Measurements from ENCODE around the gene EFCAB12.

GRCh38 chr3:129369711-129370110, 58.7 kb downstream of the EFCAB12 start:
- no peak for TF ChIP-seq POLR2A (IDR thresholded peaks at IDR 0.05; ENCODE audit: low read depth, low read length)
- TF ChIP-seq CTCF (IDR thresholded peaks at IDR 0.05; ENCODE audit: extremely low read depth in 1 of 2, insufficient read depth in 1 of 2, low read depth in 1 of 2, low read length in 2 of 2), result no peak
- no peak for TF ChIP-seq EZH2 (IDR thresholded peaks at IDR 0.05; ENCODE audit: borderline replicate concordance, low read depth, low read length, severe bottlenecking)
- TF ChIP-seq POLR2AphosphoS5 (IDR thresholded peaks at IDR 0.05; ENCODE audit: insufficient read depth, low read depth, low read length), result no peak
- TF ChIP-seq MAX (IDR thresholded peaks at IDR 0.05; ENCODE audit: insufficient read depth, insufficient read length), result no peak

Data from endothelial cell of umbilical vein (primary cell).